NCI-H1417 treated with DMSO at 0.1 percent for 48 hours (cell line): ENCODE results near the gene KCTD12.

ENCODE experiments used
- DNase-seq: peaks from one replicate; lab custom pipeline; 2025; lab: John Stamatoyannopoulos, UW

KCTD12 gene

GRCh38 chr13:76887076-76887563, 915 bp upstream of the KCTD12 start:
- DNase-seq: no peak

GRCh38 chr13:76886005-76886291, 257 bp downstream of the KCTD12 start:
- no peak for DNase-seq

GRCh38 chr13:76885203-76886004, 801 bp downstream of the KCTD12 start:
- DNase-seq: no peak

- DNase-seq: no peak
These were observed 1.4 kb downstream of the KCTD12 start for GRCh38 chr13:76884907-76885202.

- no peak for DNase-seq
These were observed 1.9 kb downstream of the KCTD12 start for GRCh38 chr13:76884186-76884906.

GRCh38 chr13:76883236-76883635, 3.0 kb downstream of the KCTD12 start:
- no peak for DNase-seq

GRCh38 chr13:76882431-76882830, 3.8 kb downstream of the KCTD12 start:
- no peak for DNase-seq

GRCh38 chr13:76879883-76880270, 6.3 kb downstream of the KCTD12 start:
- DNase-seq: no peak

- no peak for DNase-seq
These were observed 6.9 kb downstream of the KCTD12 start for GRCh38 chr13:76879203-76879882.

GRCh38 chr13:76878043-76878442, 8.2 kb downstream of the KCTD12 start:
- no peak for DNase-seq

GRCh38 chr13:76875271-76875815, 10.9 kb downstream of the KCTD12 start:
- DNase-seq: no peak

- no peak for DNase-seq
These were observed 11.7 kb downstream of the KCTD12 start for GRCh38 chr13:76874479-76874878.

GRCh38 chr13:76873445-76873844, 12.8 kb downstream of the KCTD12 start:
- DNase-seq: no peak

GRCh38 chr13:76872675-76873074, 13.5 kb downstream of the KCTD12 start:
- DNase-seq: no peak

GRCh38 chr13:76871432-76871831, 14.8 kb downstream of the KCTD12 start:
- no peak for DNase-seq

- no peak for DNase-seq
These were observed 17.8 kb downstream of the KCTD12 start for GRCh38 chr13:76868371-76868770.

- DNase-seq: no peak
These were observed 20.2 kb downstream of the KCTD12 start for GRCh38 chr13:76865996-76866503.

- DNase-seq: no peak
These were observed 21.1 kb downstream of the KCTD12 start for GRCh38 chr13:76865109-76865508.

GRCh38 chr13:76864259-76864658, 21.9 kb downstream of the KCTD12 start:
- no peak for DNase-seq

GRCh38 chr13:76863022-76863421, 23.2 kb downstream of the KCTD12 start:
- DNase-seq: no peak

GRCh38 chr13:76861859-76862258, 24.3 kb downstream of the KCTD12 start:
- DNase-seq: no peak

GRCh38 chr13:76860706-76861105, 25.5 kb downstream of the KCTD12 start:
- DNase-seq: no peak

- DNase-seq: no peak
These were observed 31.3 kb downstream of the KCTD12 start for GRCh38 chr13:76854894-76855293.
